CD4-positive, alpha-beta T cell treated with Interleukin-15 for 1 hour (primary cell): ENCODE data around the gene CWC27.
"Not testable (repeated sequence)": the region's sequence is repeated elsewhere in the genome, so short reads cannot be mapped to it uniquely, and the experiment has no call there.

Experiments
- DNase-seq: peaks from one replicate; pipeline ENCODE4 v3.0.0-alpha.2; 2020

The CWC27 gene

DNA sequence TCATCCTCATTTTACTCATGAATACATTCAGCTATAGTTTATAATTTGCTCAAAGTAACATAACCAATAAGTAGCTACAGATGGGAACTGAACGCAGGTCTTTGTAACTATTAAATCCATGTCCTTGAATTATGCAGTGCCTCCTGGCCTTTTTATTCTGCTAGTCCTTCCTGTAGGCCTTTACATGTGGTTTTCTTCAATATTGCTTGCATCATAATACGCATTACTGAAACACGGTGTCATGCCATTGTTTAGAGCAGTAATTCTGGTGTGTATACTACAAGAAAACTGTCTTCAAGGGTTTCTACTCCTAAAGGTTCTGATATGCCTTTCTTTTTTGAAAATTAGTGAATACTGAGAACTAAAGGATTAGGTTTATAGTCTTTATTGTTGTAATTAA, 20.7 kb downstream of the CWC27 start:
- DNase-seq: no peak

DNA sequence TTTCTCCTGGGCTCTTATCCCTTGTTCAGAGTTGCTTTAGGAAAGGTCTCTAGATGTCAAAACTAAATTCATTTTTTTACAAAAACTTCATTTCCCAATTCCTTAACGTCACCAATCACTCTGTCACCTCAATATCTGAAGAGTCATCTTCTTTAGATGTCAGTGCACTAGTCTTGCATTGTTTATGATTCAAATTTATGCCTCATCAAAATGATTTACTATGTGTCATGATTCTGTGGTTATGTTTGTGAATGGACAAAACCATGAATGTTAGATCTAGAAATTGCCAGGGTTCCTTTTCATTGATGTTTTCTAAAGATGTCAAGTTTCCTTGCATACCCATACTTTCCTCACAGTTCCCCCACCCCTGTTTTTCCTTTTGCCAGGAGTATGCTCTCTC, 21.5 kb downstream of the CWC27 start:
- no peak for DNase-seq

DNA sequence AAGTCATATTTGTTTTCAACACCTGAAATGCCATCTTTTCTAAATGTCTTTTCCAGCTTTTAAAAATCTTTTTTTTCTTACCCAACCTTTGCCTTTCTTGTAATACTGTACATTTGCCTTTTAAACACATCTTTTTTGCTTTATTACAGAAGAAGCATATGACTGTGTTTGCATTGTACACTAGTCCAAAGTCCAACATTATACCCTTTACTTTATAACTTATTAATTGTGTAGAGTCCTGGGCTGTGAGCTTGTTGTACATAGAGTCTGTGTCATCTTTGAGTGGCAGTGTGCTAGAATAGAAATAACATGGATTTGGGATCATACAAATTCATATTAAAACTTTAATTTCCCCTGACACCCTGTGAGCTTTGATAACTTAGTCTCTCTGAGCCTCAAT, 23.7 kb downstream of the CWC27 start:
- no peak for DNase-seq

DNA sequence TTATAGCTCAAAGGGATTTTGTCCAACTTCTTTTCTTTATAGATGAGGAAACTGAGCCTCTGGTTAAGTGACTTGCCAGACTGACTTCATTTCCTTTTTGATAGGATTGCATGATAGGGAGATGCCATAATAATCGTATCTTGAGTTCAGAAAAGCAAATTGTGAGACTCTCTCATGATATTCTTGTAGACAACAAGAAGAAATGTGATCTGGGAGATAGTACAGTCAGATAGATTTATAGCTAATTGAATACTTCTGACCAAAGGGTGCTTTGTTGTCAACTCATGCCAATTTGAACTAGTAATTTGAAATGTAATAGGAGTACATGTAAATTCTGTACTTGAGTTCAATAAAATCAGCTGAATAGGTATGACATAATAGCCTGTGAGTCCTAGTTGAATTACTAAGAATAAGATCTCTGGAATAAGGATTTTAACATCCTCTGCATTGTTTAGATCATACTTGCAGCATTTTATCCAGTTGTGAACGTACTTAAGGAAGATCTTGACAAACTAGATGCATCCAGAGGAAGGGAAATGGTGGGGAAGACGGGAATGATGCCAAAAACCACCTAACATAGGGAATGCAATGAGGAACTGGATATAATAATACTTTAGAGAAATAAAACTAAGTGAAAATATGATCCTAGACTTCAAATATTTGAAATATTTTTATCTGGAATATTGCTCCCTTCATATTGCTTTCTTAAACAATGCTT, 25.5 kb downstream of the CWC27 start:
- no peak for DNase-seq

DNA sequence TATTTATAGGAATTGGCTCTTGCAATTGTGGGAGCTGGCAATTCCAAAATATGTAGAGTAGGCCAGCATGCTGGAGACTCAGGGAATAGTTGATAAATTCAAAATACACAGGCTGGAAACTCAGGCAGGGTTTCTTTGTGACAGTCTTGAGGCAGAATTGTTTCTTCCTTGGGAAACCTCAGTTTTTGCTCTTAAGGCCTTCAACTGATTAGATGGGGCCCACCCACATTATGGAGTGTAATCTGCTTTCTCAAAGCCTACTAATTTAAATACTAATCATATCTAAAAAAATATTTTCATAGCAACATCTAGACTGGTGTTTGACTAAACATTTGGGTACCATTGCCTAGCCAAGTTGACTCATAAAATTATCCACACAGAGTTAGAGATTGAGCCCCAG, 27.6 kb downstream of the CWC27 start:
- DNase-seq: no peak

DNA sequence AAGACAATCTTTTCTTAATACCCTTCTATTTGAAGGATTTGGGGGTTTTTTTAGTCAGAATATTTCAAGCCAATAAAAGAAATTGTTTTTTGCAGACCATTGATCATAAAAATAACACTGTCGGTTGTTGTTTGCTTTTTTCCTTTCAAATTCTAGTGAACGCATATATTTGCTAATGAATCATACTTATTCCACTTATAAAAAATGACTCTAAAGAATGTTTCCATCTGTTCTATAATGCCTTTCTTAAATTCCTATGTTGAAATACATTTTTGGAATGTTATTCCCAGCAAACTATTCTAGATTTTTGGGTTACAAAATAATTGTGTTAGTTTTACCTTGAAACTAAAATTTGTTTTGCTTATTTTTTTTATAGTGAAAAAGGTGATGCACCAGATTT, 32.2 kb downstream of the CWC27 start:
- no peak for DNase-seq

- no peak for DNase-seq
Measured at GRCh38 chr5:64806537-64806936, 37.8 kb downstream of the CWC27 start.

- no peak for DNase-seq
Measured at GRCh38 chr5:64807520-64807919, 38.8 kb downstream of the CWC27 start.

DNA sequence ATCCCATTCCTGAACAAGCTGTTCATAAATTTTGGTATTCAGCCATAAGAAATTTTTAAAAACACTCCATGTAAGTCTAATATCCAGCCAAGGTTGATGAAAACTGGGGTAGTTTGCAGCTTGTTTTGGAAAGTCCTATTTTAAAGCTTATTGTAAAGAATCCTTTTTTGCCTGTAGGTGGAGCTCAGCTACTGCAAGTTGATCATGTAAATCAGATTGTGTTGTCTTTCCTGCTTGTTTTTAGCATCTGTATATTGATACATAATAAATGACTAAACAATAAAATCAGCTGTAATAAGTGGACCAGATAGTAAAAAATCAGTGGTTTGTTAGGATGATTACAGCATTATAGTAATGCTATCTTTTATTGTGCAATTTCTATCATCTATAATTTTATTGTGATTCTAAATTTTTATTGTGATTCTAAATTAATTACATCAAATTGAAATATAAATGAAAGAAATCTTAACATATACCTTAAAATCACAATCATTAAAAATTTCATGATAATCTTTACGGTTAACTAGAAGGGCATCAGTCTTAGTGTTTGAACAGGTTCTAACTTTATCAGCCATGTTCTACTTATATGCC, 42.4 kb downstream of the CWC27 start:
- no peak for DNase-seq

DNA sequence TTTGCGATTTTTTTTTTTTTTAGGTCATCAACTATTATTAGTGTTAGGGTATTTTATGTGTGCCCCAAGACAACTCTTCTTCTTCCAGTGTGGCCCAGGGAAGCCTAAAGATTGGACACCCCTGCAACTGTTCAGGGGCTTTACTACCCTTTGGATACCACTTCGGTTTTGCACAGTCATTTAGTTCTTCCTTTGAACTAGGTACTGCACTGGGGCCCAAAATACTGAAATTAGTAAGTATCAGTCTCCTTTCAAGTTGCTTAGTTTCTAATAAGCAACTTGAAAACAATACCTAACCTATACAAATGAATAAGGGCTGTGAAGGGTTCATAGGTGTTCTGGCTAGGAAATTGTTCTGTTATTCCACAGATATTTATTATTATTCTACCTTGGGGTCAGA, 45.3 kb downstream of the CWC27 start:
- no peak for DNase-seq

DNA sequence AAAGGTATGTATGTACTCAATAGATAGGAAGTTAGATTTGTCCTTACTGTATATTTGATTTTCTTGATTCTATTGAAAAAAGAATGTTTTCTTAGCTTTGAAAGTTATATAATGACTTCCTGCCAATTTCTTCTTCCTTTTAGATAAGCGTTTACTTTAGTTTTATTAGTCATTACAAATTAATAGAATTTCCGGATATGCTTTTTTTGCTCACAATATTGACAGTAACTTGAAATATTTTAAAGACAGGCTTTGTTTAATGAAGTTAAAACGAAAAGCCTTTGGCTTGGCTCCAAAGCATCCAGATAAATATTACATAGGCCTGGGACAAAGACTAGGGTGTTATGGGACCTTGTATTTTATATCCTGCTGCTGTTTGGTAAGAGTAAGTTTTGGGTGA, 49.5 kb downstream of the CWC27 start:
- DNase-seq: no peak

DNA sequence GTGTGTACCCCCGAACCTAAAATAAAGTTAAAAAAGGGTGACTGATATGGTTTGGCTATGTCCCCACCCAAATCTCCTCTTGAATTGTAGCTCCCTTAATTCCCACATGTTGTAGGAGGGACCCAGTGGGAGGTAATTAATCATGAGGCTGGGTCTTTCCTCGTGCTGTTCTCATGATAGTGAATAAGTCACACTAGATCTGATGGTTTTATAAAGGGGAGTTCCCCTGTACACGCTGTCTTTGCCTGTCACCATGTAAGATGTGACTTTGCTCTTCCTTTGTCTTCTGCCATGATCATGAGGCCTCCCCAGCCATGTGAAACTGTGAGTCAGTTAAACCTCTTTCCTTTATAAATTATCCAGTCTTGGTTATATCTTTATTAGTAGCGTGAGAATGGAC, 50.6 kb downstream of the CWC27 start:
- not testable (repeated sequence) for DNase-seq

GRCh38 chr5:64822320-64822719, 53.6 kb downstream of the CWC27 start:
- DNase-seq: no peak

GRCh38 chr5:64826541-64826940, 57.8 kb downstream of the CWC27 start:
- no peak for DNase-seq

DNA sequence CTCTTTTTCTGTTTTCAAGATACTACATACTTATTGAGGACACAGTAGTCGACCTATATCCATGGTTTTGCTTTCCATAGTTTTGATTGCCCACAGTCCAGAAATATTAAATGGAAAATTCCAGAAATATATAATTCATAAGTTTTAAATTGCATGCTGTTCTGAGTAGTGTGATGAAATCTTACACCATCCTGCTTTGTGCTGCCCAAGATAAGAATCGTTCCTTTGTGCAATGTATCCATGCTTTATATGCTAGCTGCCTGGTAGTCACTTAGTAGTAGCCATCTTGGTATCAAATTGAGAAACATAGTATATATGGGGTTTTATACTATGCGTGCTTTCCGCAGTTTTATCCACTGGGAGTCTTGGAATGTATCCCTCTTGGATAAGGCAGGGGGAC, 59.0 kb downstream of the CWC27 start:
- DNase-seq: no peak

GRCh38 chr5:64830650-64831049, 61.9 kb downstream of the CWC27 start:
- not testable (repeated sequence) for DNase-seq

DNA sequence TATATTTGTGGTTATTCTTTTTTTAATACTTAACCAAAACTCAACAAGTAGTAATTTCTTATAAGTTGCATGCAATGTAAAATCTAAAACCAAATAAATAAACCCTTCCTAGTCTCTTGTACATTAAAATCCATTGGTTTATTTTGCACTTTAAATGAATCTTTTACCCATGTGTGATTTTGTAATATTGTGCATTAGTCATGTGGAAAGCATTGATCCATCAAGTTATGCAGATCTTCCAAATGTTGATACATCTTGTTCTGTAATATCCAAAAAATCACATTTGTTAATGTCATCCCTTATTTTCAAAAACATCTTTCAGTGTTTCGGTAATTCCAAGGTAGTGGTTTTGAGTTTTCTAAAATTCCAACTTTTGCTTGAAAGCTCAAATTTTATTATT, 63.3 kb downstream of the CWC27 start:
- no peak for DNase-seq

- DNase-seq: no peak
Measured at GRCh38 chr5:64834037-64834436, 65.3 kb downstream of the CWC27 start.

DNA sequence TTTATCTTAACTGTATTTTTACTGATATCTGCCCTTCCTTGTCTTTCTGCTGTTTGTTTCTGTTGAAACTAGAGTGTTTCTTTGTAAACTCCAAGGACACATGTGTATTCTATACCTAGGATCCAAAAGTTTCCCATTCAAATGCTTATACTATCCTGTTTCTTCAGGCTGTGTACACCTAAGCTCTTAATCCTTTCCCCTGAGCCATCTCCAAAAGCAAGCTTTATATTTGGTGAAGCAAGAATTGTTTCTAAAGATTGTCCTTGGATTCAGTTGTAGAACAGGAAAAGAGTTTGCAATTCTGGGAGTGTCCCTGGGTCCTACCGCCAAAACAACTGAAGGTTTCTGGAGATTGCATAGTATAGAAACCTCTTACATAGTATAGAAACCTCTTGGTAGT, 65.9 kb downstream of the CWC27 start:
- DNase-seq: no peak

GRCh38 chr5:64835266-64835665, 66.5 kb downstream of the CWC27 start:
- no peak for DNase-seq

DNA sequence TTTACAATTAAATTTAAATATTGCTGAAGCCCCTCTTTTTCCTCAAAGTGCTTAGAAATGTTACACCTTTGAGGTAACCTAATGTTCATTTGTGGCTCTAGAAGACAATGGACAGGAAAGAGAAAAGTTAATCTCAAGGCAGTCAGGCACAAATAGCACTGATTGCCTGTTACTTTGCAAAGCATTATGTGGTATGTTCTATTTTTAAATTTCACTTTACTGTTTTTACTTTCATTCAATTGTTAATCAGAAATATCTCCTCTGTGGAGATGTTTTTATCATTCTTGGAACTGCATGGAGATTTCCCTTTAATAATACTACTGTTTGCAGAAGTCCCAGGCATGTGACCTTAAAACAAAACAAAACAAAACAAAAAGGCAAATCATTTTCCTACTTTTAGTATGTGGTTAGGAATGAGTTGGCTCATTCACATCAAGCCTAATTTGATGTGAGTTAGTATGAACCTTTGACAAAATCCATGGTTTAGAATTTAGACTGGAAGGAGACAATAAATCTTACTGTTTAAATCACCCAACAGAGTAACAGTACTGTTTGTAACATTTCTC, 67.5 kb downstream of the CWC27 start:
- DNase-seq: no peak

- DNase-seq: no peak
Measured at GRCh38 chr5:64836786-64837185, 68.1 kb downstream of the CWC27 start.

DNA sequence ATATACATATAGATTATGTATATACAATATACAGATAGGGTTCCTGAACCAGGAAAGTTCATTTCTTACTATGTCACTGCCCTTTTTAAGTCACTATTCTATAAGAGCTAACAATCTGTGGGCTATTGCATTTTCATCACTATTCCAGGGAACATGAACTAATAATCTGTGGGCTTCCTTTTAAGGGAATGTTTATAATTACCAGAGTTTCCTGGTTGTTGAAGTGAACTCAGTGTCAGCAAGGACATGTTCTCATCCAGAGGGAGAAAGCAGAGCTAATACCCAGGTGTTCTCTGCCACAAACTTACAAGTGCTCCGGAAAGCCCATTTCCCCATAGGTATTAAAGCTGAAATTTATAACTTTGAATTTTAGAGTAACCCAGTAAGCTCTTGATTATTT, 69.6 kb downstream of the CWC27 start:
- DNase-seq: no peak

- no peak for DNase-seq
Measured at GRCh38 chr5:64838803-64839202, 70.1 kb downstream of the CWC27 start.

DNA sequence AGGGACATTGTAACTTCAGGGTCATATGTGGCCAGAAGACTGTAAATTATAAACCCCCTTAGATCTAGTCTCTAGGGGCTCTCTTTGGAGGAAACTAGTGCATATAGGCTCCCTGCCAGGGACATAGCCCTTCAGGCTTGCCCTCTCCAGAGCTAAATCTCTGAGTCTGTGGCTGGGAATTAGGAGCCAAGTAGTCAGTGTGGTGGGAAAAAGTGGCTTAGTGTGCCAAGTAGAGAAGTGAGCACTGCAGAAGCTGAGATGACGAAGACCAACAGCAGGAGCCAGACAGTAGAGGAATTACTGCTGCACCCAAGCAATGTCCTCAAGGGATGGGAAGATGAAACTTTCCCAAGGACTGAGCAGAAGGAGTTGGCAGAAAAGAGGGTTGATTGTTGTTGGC, 71.2 kb downstream of the CWC27 start:
- no peak for DNase-seq
